Fibroblast of skin of left biceps (primary cell): ENCODE results near the gene PARD3B.

Experiments used
- DNase-seq, 2 experiments: peaks; one replicate each; pipeline ENCODE4 v3.0.0-alpha.2; 2013; ENCODE audit warnings: low read depth in 2 of 2

Gene PARD3B

DNA sequence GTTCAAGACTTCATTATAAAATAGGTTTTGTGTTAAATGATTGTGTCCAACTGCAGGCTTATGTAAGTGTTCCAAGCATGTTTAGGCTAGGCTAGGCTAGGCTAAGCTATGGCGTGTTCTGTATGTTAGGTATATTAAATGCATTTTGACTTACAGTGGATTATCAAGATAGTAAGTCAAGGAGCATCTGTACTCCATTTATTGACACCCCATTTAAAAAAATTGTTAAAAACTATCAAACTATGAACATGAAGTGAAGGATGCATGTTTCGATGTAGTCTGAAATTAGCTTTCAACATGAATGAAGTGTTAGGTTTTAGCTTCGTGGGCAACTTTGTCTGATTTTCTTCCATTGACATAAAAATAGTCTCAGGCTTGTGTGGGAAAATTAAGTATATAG is 290.5 kb downstream of the PARD3B start:
- DNase-seq: no peak

DNA sequence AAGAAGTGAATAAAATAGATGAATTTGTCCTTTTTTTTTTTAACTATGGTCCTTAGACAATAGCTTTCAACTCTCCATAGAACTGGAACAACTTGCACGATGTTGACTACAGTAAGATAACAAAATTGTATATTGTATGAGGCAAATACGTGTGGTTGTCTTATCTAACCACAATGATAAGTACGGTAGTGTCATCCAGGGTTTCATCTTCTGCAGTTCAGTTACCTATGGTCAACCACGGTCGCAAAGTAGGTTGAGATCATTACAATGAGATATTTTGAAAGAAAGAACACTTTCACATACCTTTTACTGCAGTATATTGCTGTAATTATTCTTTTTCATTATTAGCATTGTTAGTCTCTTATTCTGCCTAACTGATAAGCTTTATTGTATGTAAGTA is 295.2 kb downstream of the PARD3B start:
- no peak for DNase-seq

DNA sequence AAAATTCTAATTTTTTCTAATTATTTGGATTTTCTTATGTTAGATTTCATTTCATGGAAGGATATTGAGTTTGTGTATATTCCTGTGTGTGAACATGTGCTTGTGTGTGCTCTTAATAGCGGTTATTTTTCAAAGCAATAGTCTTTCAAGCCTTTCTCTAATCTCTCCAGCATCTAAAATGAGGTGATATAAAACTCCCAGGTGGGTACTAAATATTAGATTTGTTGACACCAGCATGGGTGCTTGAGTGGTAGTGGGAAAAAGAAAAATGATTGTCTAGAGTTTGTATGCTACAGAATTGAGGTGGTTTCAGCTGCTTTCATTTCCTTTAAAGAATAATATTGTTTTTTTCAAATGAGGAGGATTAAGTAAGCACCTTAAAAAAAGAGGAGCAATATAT is 296.8 kb downstream of the PARD3B start:
- no peak for DNase-seq

DNA sequence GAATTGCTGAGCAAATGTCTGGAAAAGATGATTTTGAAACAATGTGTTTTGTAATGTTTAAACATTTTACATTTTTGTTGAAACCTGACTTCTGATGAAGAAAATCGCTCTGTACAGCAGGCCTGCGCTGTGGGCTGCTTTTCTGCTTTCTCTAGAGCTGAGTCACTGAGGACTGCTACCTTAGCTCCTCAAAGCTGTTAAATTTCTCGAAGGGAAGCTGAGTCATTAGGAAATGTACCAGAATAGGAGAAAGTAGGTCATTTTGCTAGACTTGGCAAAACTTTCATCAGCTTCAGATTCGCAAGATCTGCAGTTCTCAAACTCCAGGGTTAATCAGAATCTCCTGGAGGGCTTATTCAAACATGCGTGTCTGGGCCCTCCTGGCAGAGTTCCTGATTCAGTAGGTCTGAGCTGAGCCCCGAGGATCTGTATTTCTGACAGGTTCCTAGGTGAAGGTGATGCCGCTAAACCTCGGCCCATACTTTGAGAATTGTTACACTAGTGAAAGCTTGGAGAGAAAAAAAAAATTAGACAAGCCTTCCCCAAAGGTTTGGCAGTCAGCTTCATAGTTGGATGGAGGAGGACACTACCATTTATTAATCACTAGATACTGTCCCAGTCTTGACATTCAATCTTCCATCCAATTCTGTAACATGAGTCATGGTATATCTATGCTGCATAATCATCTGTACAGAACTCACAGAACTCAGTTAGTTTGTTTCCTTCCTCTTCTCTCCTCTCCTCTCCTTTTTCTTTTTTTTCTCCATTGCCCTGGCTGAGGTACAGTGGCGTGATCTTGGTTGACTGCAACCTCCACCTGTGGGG is 297.6 kb downstream of the PARD3B start:
- peak; percentile 92 to 93 for DNase-seq

DNA sequence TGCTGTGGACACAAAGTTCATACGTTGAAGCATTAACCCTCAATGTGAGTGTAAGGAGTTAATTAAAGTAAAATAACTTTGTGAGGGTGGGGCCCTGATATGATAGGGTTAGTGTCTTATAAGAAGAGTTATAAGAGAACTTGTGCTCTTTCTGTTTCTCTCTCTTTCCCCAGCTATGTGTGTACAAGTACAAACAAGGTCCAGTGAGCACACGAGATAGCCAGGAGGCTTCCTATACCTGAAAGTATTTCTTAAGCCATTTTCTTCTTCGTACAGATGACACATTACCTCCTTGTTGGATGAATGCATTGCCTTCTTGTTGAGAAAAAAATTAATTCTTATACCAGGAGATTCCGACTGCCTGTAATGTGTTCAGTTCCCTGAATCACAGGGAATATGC is 301.2 kb downstream of the PARD3B start:
- DNase-seq: no peak

DNA sequence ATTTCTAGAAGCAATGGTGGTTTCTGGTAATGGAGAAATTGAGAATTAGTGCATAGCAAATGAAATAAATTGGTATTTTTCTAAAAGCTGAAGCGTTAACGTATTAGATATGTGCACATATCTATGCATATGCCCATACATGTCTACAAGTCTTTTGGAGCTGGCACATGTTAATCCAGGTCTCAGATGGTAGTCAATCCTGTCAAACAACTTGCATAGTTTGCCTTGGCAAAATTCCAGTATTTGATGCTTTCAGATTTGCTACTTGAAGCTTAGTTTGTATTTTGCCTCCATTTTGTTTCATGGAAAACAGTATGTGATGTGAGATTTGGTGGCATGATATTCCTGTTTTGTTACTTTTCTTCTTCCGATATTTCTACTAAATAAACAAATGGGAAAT is 304.6 kb downstream of the PARD3B start:
- DNase-seq: no peak

DNA sequence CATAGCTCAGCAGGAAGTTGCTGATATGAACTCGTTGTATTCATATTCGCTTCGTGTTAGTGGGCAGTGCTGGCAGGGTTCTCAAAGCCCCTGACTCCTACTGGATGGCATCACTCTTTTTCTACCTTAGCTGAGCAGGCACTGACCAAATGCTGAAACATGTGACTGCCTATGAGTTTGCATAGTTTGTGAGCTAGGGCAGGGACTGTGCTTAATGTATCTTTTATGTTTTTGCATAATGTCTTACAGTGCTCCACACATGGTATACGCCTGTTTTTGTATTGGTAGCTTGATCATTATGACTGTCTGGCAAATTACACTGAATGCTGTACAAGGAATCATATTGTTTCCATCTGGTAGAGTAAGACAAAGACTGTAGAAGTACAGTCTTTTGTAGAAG is 305.3 kb downstream of the PARD3B start:
- DNase-seq: no peak

DNA sequence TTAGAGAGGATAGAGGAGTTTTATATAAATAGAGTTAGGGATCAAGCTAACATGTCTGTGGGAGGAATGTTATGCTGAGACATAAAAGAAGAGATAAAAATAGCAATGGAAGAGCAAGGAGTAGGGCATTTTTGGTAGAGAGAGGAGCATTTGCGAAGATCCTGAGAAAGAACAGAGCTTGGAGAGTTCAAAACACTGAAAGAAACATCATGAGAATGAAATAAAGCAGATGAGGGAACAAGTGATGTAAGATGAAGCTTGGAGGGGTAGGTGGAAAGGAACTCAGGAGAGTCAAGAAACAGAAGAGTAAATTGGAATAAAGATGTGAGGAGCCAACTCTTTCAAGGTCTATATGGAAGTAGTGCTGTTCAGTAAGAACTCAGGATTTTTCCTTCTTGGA is 308.6 kb downstream of the PARD3B start:
- DNase-seq: no peak

DNA sequence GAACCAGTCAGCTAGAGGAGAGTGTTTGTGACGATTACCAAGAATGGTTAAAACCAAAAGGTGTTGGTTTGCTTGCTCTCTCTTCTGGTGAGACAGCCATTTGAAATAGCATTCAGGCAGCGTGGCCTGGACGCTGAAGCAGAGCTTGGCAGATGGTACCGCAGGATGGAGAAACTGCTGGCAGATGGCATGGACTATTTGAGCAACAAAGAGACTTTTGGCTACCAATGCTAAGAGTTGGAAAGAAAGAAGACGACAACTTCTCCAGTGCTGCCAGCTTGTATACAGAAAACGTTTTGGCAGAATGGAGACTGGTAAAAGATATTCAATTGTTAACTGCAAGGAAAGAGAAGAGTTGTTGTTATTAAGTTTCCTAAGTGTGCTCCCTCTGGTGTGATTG is 315.0 kb downstream of the PARD3B start:
- DNase-seq: no peak

DNA sequence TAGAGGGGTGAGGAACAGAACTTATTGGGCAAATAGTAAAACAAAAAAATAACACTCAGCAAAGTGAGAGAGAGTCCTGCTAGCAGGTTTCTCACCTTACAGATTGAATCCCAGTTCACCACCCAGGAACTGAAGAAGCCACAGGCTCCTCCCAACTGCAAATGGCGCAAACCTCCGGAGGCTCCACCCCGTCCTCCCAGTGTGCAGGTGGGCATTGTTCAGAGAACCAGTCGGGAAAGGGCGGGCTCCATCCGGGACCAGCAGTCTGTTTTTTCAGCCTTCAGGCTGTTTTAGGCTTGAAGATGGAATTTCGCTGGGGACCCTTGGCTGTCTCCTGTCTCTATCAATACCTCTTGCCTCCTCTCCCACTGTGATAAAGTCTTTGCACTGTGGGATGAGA is 317.5 kb downstream of the PARD3B start:
- DNase-seq: no peak

DNA sequence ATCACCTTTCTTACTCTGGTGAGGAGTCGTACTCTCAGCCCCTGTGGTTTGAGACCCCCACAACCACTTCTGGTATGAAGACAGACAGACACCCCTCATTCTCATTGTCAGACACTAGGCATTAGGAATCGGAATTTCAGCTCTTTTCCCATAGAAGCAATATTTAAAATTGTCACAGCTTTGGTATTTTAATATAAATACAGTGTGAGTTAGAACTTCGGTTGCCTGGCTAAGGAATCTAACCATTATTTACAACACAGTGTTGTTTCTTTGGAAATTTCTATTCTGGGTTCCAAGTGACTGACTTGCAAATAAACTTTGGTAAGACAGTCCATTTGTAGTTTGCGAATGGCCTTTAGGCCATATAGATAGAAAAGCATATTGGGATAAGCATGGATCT is 318.1 kb downstream of the PARD3B start:
- no peak for DNase-seq

DNA sequence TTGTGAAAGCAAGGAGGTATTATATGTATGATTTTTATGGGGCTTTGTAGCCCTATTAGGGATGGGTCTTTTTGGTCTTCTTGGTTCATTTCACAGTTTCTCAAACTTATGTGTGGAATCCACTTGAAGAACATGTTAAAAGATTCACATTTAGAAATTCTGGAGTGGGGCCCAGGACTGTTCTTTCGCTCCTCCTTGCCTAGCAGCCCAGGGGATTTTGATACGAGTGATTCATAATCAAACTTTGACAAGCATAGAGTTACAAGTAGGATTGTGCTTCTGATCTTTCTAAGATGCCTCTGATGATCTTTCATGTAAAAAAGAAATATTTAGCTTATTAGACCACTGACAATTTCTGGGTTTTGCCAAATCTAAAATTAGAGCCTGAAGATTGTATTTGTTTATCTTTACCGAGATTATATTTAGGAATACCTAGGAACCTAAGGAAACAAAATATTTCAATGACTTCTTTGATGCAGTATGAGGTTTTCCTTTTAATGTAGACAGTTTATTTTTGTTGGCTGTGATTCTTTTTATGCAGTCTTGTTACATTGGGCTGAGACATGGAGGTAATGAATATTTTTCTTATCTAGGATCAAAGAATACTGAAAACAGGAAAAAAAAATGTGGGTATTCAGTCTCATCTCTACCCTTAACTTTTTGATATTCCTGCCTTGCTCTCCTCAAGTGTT is 324.0 kb downstream of the PARD3B start:
- DNase-seq: peak in 1 of 2 experiments; percentile 13

DNA sequence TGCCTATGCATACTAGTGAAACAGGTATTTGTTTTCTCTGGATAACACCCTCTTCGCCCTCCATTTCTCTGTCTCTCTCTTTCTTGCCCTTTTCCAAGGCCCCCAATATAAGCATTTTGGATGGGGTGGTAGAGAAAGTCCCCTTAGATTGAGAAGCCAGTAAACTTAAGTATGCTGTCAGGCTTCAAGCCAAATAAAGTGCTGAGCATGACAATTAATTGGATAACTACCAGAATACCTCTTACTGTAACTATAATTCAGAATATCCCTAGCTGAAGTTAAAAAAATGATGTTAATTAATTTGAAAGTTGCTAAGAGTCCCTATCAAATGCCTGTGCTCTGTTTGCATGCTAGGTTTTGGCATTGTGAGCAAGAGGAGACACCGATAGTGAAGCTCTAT is 324.8 kb downstream of the PARD3B start:
- no peak for DNase-seq

DNA sequence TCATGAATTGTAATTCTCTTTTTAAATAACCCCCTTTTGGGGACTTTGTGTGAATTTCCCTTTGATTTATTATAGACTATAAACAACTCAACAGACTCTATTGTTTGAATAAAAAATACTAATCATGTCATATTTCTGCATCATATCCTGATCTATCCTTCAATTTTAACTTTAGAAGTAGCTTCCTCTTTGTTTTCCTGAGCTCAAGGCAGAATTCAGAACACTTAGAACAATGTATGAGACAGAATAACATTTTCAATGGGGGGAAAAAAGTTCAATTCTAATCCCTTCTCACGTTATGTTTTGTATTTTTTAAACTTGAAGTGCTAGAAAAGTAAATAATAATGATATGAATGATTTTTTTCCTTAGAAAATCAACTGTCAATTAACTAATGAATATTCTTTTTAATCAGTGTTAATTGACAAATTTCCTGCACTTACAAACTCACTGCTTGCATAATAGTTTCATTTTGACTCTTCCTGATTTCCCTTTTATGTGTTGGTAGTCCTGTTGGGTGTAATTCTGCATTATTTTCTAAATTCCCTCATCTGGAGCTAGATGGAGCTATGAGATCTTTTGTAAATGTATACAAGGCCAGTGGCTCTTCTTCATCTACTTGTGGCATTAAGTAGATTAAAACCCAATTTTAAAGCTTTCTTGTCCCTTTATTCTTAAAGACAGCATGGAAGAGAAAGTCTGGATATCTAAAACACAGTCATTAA is 326.1 kb downstream of the PARD3B start:
- DNase-seq: peak; percentile 27 to 38

DNA sequence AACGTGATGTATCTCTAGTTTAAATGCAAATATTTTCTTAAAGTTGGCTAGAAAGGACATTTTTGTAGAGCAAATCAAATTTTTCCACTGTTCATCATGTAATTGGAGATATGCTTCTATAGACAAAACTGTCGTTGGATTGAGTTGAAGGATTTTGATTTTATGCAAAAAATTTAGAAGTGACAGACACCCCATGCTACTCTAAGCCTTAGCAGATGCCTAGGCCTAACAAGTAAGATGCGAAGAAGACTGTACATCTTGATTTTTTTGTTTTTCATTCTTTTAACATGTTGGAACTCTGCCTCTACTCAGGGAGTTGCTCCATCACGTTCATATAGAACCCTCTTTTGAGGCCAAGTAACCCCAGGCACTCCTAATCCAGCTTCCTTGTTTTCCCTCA is 331.0 kb downstream of the PARD3B start:
- DNase-seq: no peak

DNA sequence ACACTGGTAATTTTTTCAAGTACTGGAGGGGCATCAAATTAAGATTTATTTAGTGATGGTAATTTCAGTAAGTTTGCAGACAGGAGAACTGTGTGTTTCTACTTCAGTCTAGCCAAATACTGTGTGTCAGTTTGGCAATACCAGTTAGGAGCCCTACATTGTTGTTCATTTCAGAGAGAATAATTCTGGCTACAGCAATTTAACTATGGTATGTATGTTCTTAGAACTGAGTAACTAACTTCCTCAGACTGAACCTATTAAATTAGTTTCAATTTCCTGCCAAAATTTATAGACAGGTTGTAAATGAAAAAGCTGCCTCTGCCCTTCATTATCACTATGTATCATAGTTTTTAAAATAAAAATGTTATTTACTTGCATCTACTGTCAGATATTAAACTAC is 332.4 kb downstream of the PARD3B start:
- no peak for DNase-seq

DNA sequence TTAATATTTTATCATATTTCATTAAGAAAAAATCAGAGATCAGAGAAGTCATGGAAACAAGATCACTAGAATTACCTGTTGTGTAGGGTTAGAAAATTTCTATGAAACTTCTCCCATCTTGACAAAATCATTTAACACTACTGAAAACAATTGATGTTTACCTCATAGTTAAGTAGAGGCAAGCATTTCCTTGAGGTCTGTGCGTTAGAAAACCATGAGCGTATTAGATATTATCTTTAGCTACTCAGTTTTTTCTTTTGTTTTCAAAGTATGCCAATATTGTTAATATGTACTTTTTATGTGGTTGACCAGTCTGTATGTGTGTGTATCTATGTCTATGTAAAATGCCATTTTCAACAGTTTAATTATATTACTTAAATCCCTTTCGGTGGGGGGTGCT is 335.7 kb downstream of the PARD3B start:
- no peak for DNase-seq

DNA sequence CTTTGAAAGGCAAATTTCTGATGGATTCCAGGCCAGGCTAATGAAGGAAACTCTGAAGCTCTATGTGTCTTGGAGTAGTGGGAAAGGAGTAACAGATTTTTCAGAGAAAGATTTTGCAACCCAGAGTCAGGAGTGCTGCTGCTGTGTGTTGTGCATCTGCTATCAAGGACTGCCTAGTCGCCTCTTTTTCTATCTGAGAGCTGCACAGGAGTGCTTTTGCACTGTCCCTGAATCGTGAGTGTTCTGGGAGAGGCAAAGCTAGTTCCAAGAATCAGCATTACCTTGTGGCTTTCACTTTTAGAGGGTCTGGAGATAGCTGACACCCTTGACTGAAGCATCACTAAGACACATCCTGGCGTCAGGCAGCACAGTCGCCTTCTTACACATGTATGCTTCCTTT is 336.4 kb downstream of the PARD3B start:
- no peak for DNase-seq

DNA sequence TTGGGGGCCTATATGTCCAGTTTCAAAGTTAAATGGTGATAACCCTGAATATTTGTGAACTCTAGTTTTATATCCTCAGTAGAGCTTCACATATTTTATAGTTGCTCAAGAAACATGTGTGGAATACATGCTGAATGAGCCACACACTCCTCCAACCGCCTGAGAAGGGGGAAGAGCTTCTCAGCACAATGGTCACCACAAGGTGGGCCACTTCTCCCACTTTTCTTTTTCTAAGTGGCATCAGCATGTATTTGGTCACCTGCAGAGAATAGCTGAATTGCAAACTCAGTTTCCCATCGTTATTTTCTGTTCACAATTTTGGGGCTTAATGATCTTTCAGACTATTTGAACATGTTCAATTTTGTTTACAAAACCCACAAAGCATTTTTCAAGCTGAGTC is 340.5 kb downstream of the PARD3B start:
- DNase-seq: no peak

DNA sequence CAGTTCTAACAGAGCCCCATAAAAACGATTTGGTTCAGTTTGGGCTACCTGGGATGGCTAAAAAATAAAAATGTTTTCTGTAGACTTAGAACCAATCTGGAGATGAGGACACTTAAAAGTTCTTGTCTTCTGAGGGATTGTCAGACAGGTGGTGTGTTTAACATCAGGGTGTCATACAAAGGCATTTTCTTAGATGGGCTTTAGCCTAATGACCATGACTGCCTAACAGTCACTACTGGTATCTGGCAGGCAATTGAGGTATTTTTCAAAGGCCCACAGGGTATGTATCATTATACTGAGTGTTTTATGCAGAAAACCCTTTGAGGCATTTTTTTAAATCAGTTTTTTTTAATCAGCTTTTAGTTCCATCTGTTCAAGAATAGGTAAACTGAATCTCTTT is 341.4 kb downstream of the PARD3B start:
- DNase-seq: no peak

DNA sequence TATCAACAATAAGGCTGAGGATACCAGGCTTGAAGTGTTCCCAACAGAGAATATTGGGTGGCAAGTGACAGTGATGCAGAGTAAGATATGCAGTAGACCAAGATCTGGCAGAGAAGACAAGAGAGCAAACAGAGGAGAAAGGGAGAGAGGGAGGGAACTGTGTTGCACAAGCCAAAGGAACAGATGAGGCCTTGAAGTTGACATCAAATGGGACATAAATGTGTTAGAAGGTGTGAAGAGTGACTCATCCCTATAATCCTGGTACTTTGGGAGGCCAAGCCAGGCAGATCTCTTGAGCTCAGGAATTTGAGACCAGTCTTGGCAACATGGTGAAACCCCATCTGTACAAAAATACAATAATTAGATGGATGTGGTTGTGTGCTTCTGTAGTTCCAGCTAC is 342.9 kb downstream of the PARD3B start:
- no peak for DNase-seq

DNA sequence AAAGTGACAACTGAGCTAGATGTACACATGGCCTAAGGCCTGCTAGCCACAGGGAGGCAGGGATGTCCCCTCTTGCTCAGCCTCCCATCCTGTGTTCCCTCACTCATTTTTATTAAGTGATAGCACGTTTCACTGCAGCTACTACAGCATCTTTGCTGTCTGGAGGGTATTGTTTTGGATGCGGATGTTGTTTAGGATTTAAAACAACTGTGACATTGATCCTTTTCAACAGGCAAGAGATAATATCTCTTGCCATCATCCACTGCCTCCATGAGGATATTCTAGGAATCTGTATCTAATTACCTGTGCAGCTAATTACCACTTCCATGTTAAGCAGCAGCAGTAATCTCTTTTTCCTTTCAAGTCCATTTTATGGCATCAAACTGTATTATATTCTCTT is 345.4 kb downstream of the PARD3B start:
- no peak for DNase-seq

DNA sequence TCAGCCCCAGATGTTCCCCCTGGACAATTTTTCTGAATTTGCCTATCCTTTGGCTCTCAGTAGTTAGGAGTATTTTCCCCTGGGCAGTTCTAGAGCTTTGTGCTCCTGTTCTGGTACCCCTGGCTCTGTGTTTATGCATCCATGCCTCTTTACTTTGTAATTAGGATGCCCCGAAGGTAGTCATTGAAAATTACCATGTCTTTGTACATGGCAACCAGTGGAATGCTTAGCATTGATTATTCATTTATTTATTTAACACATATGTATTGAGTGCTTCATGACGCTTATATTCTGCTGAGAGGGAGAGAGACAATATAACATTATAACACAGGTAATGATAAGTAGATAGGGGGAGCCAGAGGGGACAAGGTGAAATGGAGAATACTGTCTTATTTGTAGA is 346.5 kb downstream of the PARD3B start:
- no peak for DNase-seq
